Stimulated activated CD8-positive, alpha-beta memory T cell treated with anti-CD3 and anti-CD28 coated beads, Interleukin-2, amount 100 ng/mL, for 48 hours (primary cell): ENCODE data around the gene NOP10.
A peak's percentile ranks its signal among the peaks of the same experiment; 100 is the strongest.
"Not testable (repeated sequence)": the region's sequence is repeated elsewhere in the genome, so short reads cannot be mapped to it uniquely, and the experiment has no call there.

ENCODE experiments used
- DNase-seq, 2 donors: peaks; one replicate each; pipeline ENCODE4 v3.0.0-alpha.2; 2020; ENCODE audit warnings: low read depth in 2 of 2

The NOP10 gene

DNA sequence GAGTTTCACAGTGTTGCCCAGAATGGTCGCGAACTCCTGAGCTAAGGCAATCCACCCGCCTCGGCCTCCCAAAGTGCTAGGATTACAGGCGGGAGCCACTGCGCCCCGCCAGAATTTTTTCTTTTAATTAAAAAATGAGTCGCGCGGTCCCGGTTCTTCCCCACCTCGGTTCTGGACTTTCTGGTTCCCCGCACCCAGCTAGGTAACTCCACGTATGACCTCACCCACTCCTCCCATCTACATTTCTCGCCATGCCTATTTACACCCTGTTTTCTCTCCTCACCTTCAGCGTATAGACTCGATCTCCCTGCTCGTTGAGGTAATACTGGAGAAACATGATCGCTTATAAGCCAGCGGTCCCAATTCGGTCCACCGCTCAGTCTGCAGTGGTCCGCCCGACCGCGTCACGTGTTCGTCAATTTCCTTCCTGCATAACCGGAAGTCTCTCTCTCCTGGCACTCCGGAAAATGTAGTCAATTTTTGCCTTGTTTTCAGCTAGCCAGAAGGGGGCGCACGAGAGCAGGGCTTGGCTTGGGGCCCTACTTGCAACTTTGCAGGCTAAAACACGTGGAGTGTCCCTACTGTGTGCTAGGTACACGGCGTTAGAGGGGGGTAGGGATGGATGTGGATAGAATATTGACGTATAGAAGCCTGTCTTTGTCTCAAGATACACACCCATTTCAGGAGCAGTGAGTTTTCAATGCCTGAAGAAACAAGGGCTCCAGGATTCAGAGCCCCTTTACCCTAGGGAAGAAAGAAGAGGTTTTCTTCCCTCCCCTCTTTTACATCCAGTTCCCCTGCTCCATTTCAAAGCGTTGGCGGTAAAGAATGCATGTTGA, at the start of gene NOP10, which contains the start of gene NUTM1:
NOP10 (minus strand) TSS at position 400 of the 839 bp plus-strand sequence; CDS start at position 337, 63 bp downstream.
NUTM1 (plus strand) TSS at position 579 of the 839 bp plus-strand sequence. CDS start 382 bp downstream, outside the sequence.
- peak; percentile 90 to 92 for DNase-seq

GRCh38 chr15:34389594-34390086, 46.7 kb upstream of the NOP10 start:
- DNase-seq, result not testable (repeated sequence)

DNA sequence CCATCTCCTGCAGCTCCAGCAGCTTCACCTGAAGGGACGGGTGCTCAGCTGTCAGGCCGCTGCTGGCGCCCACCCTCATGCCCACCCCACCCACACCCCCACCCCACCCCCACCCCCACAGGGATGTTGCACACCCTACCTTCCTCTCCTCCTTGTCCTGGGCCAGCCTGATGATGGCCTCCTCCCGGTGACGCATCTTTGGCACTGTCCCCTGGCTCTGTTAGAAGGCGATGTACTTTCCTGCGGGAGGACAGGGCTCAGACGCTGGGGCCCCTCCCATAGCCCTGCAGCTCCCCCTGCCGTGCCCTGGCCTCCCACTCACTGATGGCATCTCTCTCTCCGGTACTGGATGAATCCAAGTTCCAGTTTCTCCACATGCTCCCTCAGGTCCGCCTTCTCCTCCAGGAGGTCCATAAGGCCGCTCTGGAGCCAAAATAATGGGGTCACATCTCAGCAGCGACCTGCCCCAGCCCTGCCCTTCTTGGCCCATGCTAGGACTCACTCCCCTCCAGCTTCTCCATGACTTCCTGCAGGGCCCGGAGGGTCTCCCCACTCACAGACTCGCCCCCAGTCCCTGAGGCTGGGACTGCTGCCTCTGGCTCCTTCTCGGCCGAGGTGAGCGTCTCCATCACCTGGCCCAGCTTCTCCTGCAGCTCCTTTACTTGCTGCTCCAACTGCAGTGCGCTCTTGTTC, 39.0 kb upstream of the NOP10 start:
- not testable (repeated sequence) for DNase-seq

GRCh38 chr15:34380491-34380890, 37.6 kb upstream of the NOP10 start:
- not testable (repeated sequence) for DNase-seq

DNA sequence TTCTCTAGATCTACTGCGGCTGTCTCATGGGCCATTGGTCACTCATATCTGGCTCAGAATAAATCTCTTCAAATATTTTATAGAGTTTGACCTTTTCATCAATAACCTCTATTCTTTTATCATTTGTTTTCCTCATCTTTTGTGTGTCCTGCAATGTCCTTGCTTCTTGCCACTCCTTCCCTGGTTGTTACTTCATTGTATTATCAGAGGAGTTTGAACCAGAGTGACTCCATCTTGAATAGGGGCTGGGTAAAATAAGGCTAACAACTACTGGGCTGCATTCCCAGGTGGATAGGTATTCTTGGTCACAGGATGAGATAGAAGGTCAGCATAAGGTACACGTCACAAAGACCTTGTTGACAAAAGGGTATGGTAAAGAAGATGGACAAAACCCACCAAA, 33.9 kb upstream of the NOP10 start:
- DNase-seq, result no peak

- DNase-seq, result not testable (repeated sequence)
These were observed 32.6 kb upstream of the NOP10 start for GRCh38 chr15:34375541-34375940.

DNA sequence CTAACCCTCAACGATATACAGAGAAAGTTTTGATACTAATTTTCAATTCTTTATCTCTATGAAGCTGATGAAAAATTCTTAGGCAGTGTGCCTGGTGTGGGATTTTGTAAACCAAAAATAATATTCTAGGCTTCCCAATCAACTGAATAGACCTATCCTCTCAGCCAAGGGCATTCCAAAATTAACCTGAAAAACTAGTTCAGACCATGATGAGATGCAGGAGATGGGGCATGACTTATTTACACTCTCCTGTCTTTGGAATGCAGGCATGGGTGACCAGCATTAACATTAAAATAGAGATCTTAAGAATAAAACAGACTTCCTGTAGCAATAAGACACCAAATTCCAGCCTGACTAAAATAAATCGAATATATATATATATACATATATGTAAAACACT, 31.9 kb upstream of the NOP10 start:
- no peak for DNase-seq

GRCh38 chr15:34373951-34374350, 31.0 kb upstream of the NOP10 start:
- no peak for DNase-seq

DNA sequence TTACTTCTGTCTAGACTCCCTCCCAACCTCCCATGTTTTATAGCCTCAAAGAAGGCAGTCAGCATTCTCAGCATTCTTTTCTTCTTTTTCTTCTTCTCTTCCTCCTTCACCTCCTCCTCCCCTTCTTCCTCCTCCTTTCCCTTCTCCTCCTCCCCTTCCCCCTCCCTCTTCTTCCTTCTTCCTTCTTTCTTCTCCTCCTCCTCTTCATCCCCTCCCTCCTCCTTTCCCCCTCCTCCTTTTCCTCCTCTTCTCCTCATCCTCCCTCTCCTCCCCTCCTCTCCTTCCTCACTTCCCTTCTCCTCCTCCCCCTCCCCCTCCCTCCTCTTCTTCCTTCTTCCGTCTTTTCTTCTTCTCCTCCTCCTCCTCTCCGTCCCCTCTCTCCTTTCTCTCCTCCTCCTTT, 27.7 kb upstream of the NOP10 start:
- DNase-seq, result no peak

- DNase-seq, result no peak
These were observed 27.2 kb upstream of the NOP10 start for GRCh38 chr15:34370129-34370528.

- peak; percentile 83 to 86 for DNase-seq
These were observed 24.5 kb upstream of the NOP10 start, which contains the start of gene LPCAT4 for GRCh38 chr15:34367101-34368081. LPCAT4 (minus strand) TSS chr15:34367196; CDS start chr15:34367100, 96 bp downstream.

DNA sequence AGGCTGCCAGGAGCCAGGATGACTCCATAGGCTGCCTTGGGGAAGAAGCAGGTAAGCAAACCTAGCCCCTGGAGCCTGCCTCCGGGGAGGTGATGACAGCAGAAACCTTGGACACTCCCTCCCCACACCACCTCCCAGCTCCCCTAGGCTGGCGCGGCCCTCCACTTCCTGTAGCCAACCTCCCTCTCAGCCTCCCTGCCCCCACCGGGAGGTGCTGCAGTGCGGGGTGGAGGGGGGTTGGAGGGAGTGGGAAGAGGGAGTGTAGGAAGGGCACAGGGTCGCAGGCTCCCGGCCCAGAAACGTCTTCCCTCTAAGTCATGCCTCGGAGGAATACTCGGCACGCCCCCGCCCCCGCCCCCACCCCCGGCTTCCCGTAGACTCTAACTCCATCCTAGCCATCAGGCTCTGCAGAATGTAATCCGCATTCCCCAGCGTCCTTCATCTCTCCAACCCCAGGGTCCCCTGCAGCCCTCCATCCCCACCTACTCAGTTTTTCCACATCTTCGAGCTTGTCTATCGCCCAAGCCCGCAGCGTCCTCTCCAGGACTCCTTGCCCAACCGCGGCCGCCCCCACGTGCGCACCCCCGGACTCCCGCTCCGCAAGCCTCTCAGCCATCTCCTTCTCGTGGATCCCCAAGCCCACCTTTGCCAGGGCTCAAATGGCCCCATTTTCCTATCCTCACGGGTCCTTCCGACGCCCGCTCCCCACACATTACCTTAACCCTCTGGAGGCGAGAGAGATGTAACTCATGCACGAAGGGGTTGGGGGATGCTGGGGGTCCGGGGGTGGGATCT, 23.5 kb upstream of the NOP10 start:
- peak; percentile 36 to 39 for DNase-seq

- DNase-seq, result no peak
These were observed 22.9 kb upstream of the NOP10 start for GRCh38 chr15:34365836-34366235.

GRCh38 chr15:34365091-34365825, 22.3 kb upstream of the NOP10 start:
- DNase-seq, result no peak

GRCh38 chr15:34364041-34364440, 21.1 kb upstream of the NOP10 start:
- no peak for DNase-seq

DNA sequence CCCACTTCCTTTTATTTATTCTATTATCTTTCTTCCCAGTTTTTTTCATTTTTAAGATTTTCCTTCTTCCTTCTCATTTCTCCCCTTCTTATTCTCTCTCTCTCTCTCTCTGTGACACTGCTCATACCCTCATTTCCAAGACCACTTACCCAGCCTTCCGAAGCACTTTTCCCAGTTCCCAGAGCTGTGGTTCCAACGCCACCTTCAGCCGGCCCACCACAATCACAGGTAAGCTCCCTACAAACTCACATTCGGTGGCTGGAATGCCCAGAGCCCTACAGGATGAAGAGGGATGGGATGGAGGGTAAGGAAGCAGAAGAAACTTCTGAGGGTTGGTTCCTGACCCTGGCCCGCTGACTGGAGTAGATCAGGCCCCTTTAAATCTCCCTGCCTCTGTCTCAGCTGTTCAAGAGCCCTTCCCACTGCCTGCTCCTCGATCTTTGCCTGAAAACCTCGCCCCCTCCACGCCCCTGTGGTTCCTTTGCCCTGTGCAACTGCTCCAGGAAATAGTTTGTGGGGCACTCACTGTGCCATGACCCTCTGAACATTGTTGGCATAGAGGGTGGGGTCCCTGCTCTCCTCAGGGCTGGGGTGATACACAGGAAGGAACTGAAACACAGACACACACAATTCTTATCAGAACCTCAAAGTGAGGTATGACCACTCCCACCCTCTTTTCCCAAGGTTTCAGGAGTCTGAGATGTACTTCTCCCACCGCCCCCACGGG, 19.3 kb upstream of the NOP10 start:
- DNase-seq, result no peak

GRCh38 chr15:34361278-34361677, 18.3 kb upstream of the NOP10 start:
- no peak for DNase-seq

GRCh38 chr15:34360298-34360697, 17.4 kb upstream of the NOP10 start:
- DNase-seq, result no peak

DNA sequence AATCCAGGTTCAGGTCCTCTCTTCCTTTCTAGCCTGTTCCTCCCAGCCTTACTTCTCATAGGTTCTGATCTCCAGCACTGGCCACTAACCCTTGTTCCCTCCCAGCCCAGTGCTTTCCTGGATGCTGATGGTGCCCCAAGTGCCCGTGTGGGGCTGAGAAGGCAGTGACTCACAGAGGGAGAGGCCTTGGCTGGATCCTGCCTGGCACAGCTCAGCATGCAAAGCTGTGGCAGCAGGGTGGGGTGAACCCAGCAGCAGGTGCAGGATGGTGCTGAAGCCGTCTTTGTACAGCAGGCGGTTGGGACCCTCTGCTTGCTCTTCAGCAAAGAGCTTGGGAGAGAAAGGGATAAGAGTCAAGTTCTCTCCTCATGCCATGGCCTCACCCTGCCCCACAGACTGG, 16.5 kb upstream of the NOP10 start:
- no peak for DNase-seq
